ENCODE measurements around the gene DUSP8.

Gene DUSP8

DNA sequence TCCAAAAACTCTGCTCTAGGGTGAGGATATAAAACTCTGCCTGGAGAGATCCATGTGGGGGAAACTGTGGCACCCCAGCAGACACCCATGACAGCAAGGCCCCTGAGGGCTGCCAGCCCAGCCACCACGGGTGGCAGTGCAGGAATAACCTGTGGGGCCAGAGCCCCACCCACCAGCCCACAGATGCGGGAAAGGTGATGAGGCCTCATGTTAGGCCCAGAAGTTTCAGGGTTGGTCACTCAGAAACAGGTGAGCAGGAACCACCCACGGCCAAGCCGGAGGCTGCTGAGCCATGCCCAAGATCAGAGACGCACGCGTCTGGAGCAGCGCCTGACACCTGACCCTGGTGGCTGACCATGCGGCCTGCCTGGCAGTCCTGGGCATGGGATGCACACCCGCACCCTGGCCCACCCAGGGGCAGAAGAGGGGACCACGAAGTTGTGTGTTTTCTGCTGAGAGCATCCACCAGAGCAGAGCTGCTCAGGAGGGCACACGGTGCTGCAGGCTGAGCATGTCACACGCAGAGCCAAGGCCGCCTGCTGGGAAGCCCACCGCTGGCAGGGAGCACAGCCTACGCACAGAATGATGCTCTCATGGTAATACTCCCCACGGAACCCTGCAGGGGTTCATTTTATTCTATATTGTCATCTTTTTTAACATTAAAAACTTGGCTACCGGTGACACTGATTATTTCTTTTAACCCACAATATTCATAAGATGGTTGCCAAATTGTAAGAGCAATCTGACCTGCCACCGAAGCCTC lies 41.2 kb downstream of the DUSP8 start:
- no peak for ATAC-seq

DNA sequence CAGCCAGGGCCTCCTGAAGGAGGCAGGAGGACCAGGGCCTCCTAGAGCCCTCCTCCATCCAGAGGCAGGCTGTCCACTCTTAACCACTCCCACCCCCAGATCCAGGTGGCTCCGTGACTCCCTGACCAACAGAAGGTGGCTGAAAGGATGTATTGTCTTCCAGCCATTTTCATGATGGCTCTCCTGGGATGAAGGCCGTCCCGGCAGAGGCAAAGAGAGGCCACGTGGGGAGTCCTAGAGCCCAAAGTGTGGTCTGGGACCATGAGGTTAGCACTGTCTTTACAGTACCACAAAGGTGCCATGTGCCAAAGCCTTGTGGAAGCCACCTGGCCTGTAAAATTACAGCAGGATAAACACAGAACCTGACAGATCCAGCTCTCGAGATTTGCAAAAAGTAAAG lies 42.3 kb downstream of the DUSP8 start:
- no peak for ATAC-seq
- TF ChIP-seq ESRRG (CRISPR knock-in tag; IDR thresholded peaks at IDR 0.05) (no peak), SNAI2 (CRISPR knock-in tag; IDR thresholded peaks at IDR 0.05) (no peak), TCF4 (CRISPR knock-in tag; IDR thresholded peaks at IDR 0.05; ENCODE audit: borderline replicate concordance) (no peak), ZC3H10 (CRISPR knock-in tag; IDR thresholded peaks at IDR 0.05) (no peak), ZNF8 (CRISPR knock-in tag; IDR thresholded peaks at IDR 0.05) (no peak), TOX (CRISPR knock-in tag; IDR thresholded peaks at IDR 0.05; ENCODE audit: borderline replicate concordance) (no peak), ZFP30 (CRISPR knock-in tag; IDR thresholded peaks at IDR 0.05) (no peak), PPARA (CRISPR knock-in tag; IDR thresholded peaks at IDR 0.05; ENCODE audit: borderline replicate concordance) (no peak), ZNF70 (CRISPR knock-in tag; IDR thresholded peaks at IDR 0.05) (no peak)
- TF ChIP-seq, protein P1, sequence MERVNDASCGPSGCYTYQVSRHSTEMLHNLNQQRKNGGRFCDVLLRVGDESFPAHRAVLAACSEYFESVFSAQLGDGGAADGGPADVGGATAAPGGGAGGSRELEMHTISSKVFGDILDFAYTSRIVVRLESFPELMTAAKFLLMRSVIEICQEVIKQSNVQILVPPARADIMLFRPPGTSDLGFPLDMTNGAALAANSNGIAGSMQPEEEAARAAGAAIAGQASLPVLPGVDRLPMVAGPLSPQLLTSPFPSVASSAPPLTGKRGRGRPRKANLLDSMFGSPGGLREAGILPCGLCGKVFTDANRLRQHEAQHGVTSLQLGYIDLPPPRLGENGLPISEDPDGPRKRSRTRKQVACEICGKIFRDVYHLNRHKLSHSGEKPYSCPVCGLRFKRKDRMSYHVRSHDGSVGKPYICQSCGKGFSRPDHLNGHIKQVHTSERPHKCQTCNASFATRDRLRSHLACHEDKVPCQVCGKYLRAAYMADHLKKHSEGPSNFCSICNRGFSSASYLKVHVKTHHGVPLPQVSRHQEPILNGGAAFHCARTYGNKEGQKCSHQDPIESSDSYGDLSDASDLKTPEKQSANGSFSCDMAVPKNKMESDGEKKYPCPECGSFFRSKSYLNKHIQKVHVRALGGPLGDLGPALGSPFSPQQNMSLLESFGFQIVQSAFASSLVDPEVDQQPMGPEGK (CRISPR knock-in tag; IDR thresholded peaks at IDR 0.05; ENCODE audit: borderline replicate concordance) = no peak
- TF ChIP-seq, protein P2, sequence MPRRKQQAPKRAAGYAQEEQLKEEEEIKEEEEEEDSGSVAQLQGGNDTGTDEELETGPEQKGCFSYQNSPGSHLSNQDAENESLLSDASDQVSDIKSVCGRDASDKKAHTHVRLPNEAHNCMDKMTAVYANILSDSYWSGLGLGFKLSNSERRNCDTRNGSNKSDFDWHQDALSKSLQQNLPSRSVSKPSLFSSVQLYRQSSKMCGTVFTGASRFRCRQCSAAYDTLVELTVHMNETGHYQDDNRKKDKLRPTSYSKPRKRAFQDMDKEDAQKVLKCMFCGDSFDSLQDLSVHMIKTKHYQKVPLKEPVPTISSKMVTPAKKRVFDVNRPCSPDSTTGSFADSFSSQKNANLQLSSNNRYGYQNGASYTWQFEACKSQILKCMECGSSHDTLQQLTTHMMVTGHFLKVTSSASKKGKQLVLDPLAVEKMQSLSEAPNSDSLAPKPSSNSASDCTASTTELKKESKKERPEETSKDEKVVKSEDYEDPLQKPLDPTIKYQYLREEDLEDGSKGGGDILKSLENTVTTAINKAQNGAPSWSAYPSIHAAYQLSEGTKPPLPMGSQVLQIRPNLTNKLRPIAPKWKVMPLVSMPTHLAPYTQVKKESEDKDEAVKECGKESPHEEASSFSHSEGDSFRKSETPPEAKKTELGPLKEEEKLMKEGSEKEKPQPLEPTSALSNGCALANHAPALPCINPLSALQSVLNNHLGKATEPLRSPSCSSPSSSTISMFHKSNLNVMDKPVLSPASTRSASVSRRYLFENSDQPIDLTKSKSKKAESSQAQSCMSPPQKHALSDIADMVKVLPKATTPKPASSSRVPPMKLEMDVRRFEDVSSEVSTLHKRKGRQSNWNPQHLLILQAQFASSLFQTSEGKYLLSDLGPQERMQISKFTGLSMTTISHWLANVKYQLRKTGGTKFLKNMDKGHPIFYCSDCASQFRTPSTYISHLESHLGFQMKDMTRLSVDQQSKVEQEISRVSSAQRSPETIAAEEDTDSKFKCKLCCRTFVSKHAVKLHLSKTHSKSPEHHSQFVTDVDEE (CRISPR knock-in tag; IDR thresholded peaks at IDR 0.05) = no peak
- TF ChIP-seq, protein P3, sequence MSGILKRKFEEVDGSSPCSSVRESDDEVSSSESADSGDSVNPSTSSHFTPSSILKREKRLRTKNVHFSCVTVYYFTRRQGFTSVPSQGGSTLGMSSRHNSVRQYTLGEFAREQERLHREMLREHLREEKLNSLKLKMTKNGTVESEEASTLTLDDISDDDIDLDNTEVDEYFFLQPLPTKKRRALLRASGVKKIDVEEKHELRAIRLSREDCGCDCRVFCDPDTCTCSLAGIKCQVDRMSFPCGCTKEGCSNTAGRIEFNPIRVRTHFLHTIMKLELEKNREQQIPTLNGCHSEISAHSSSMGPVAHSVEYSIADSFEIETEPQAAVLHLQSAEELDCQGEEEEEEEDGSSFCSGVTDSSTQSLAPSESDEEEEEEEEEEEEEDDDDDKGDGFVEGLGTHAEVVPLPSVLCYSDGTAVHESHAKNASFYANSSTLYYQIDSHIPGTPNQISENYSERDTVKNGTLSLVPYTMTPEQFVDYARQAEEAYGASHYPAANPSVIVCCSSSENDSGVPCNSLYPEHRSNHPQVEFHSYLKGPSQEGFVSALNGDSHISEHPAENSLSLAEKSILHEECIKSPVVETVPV (CRISPR knock-in tag; IDR thresholded peaks at IDR 0.05) = no peak

More for the DNA sequence above, 41.2 kb downstream of the DUSP8 start:
- TF ChIP-seq CSDC2 (CRISPR knock-in tag; IDR thresholded peaks at IDR 0.05) = no peak
- TF ChIP-seq GLIS3 (CRISPR knock-in tag; IDR thresholded peaks at IDR 0.05) = no peak
- no peak for TF ChIP-seq TCF4 (CRISPR knock-in tag; IDR thresholded peaks at IDR 0.05; ENCODE audit: borderline replicate concordance)
- no peak for TF ChIP-seq ZNF70 (CRISPR knock-in tag; IDR thresholded peaks at IDR 0.05)
- TF ChIP-seq, protein P1 (CRISPR knock-in tag; IDR thresholded peaks at IDR 0.05; ENCODE audit: borderline replicate concordance) = no peak
- TF ChIP-seq ZC3H10 (CRISPR knock-in tag; IDR thresholded peaks at IDR 0.05) = no peak
- TF ChIP-seq BACH2 (CRISPR knock-in tag; IDR thresholded peaks at IDR 0.05; ENCODE audit: borderline replicate concordance) = no peak
- TF ChIP-seq, protein P3 (CRISPR knock-in tag; IDR thresholded peaks at IDR 0.05) = no peak
- no peak for TF ChIP-seq RARB (CRISPR knock-in tag; IDR thresholded peaks at IDR 0.05)
- TF ChIP-seq, protein P4, sequence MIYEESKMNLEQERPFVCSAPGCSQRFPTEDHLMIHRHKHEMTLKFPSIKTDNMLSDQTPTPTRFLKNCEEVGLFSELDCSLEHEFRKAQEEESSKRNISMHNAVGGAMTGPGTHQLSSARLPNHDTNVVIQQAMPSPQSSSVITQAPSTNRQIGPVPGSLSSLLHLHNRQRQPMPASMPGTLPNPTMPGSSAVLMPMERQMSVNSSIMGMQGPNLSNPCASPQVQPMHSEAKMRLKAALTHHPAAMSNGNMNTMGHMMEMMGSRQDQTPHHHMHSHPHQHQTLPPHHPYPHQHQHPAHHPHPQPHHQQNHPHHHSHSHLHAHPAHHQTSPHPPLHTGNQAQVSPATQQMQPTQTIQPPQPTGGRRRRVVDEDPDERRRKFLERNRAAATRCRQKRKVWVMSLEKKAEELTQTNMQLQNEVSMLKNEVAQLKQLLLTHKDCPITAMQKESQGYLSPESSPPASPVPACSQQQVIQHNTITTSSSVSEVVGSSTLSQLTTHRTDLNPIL (CRISPR knock-in tag; IDR thresholded peaks at IDR 0.05; ENCODE audit: low read depth) = no peak
- TF ChIP-seq ZNF8 (CRISPR knock-in tag; IDR thresholded peaks at IDR 0.05) = no peak
- no peak for TF ChIP-seq ZFP3 (CRISPR knock-in tag; IDR thresholded peaks at IDR 0.05)
- TF ChIP-seq, protein P5, sequence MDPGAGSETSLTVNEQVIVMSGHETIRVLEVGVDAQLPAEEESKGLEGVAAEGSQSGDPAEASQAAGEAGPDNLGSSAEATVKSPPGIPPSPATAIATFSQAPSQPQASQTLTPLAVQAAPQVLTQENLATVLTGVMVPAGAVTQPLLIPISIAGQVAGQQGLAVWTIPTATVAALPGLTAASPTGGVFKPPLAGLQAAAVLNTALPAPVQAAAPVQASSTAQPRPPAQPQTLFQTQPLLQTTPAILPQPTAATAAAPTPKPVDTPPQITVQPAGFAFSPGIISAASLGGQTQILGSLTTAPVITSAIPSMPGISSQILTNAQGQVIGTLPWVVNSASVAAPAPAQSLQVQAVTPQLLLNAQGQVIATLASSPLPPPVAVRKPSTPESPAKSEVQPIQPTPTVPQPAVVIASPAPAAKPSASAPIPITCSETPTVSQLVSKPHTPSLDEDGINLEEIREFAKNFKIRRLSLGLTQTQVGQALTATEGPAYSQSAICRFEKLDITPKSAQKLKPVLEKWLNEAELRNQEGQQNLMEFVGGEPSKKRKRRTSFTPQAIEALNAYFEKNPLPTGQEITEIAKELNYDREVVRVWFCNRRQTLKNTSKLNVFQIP (CRISPR knock-in tag; IDR thresholded peaks at IDR 0.05; ENCODE audit: borderline replicate concordance, low read depth) = no peak
- TF ChIP-seq TOX (CRISPR knock-in tag; IDR thresholded peaks at IDR 0.05; ENCODE audit: borderline replicate concordance) = no peak
- TF ChIP-seq, protein P2 (CRISPR knock-in tag; IDR thresholded peaks at IDR 0.05) = no peak
- TF ChIP-seq ISL1 (CRISPR knock-in tag; IDR thresholded peaks at IDR 0.05) = no peak

All from SK-N-SH treated with all-trans-retinoic acid at 6 μM for 48 hours (cell line).